GM12864 (cell line): ENCODE measurements around the gene TNFRSF11A.

Experiments used
- DNase-seq: peaks from one replicate; pipeline ENCODE4 v3.0.0-alpha.2; 2011; ENCODE audit warnings: low read depth
- H3K4me3 ChIP-seq: 2 replicates; pipeline ENCODE4 v1.5.1; 2011; ENCODE audit warnings: mild to moderate bottlenecking, low read depth, low read length, control low read depth
- TF ChIP-seq, protein P1 (sequence below): IDR thresholded peaks from 2 replicates; pipeline ENCODE4 v1.5.1; 2011; ENCODE audit warnings: low read depth, mild to moderate bottlenecking, moderate library complexity, low read length, control low read depth, inconsistent platforms; ENCODE audit errors: missing control alignments

TNFRSF11A gene

DNA sequence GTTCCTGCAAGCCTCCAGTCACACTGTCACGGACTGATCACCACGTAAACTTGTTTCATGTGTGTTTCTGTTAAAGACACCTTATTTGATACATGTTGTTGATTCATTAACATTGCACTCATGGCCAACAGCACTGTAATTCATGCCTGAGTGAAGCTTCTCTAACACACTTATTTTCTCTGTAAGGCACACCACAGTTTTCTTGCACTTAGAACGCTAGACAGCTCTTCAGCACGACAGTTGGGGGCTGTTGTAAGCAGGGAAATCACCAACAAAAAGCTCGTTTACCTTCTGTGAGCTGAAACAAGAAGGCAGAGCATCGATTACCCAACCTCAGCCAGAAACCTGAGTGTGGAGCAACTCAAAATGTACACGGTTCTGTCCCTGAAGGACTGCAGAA is 28.1 kb downstream of the TNFRSF11A start:
- DNase-seq = no peak
- TF ChIP-seq, protein P1, sequence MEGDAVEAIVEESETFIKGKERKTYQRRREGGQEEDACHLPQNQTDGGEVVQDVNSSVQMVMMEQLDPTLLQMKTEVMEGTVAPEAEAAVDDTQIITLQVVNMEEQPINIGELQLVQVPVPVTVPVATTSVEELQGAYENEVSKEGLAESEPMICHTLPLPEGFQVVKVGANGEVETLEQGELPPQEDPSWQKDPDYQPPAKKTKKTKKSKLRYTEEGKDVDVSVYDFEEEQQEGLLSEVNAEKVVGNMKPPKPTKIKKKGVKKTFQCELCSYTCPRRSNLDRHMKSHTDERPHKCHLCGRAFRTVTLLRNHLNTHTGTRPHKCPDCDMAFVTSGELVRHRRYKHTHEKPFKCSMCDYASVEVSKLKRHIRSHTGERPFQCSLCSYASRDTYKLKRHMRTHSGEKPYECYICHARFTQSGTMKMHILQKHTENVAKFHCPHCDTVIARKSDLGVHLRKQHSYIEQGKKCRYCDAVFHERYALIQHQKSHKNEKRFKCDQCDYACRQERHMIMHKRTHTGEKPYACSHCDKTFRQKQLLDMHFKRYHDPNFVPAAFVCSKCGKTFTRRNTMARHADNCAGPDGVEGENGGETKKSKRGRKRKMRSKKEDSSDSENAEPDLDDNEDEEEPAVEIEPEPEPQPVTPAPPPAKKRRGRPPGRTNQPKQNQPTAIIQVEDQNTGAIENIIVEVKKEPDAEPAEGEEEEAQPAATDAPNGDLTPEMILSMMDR = no peak
- no peak overlapping the region for H3K4me3 ChIP-seq

DNA sequence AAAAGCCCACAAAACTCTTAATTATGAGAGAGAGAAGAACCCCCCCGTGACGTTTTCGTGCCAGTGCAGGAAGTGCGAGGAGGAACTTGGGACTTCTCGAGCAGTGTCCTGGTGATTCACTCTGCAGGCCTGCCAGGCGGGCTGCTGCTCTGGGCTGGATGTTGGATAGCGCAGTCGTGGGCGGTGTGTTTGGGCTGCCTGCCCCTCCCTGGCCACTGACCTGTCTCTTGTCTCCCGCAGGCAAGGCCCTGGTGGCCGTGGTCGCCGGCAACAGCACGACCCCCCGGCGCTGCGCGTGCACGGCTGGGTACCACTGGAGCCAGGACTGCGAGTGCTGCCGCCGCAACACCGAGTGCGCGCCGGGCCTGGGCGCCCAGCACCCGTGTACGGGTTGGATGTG is 29.0 kb downstream of the TNFRSF11A start:
- TF ChIP-seq, protein P1 = no peak
- H3K4me3 ChIP-seq = no peak overlapping the region
- DNase-seq = no peak

DNA sequence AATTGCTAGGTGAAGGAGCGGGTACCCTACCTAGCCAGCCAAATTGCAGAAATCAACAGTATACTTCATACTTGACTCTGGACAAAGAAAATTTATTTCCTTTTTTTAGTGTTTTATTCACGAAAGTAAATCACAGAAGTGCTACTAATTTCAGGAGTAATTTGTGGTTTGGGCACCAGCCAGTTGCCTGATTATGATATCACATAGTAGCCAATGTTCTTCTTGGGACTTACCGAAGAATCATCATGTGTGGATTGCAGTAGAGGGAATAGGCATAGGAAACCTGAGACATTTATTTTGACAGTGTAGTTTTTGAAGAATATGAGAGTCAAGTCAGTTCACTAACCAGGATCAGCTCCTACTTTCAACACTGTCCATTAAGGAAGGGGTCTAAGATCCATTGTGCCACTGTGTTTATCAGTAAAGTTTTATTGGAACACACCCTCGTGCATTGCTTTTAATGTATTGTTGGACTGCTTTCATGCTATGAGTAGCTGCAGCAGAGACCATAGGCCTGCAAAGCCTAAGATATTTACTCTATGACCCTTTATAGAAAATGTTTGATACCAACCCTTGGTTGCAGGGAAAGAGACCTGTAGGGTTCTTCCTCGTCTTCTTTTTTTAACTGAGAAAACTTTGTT is 32.1 kb downstream of the TNFRSF11A start:
- no peak overlapping the region for H3K4me3 ChIP-seq
- TF ChIP-seq, protein P1 = no peak
- DNase-seq = no peak

DNA sequence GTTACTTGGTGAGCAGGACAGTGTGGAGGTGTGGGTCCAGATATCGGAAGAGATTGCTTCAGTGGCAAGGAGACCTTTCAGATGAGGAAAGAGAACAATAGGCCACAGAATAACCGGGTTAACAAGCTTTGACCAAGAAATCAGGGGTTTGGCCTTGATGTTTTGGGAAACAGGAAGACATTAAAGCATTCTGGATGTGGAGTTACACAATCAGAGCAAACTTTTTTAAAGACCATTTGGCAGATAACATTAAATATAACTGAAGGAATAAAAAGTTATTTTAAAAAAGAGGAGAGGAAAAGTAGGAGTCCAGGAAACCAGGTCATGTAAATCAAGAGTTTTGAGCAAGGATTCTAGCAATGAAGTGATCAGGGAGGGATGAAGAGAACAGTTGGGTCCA is 35.7 kb downstream of the TNFRSF11A start:
- TF ChIP-seq, protein P1 = no peak
- H3K4me3 ChIP-seq = no peak overlapping the region
- no peak for DNase-seq

DNA sequence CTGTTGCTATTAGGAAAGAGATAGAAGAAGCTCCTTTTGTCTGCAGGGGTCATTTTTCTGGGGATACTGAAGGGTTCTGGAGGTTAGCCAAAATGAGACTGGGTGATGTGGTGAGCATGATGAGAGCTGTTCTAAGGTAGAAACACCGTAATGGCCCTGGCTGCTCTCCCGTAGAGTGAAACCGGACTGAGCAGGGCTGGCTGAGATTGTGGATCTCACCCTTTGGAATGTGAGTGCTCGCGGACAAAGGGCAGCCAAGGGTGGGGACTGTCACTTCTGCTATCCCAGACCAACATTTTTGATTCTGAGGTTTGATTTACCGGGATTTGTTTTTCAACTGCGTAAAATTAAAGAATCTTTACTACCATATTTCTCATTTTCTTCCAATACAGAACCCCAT is 36.2 kb downstream of the TNFRSF11A start:
- DNase-seq = no peak
- H3K4me3 ChIP-seq = no peak overlapping the region
- TF ChIP-seq, protein P1 = no peak

DNA sequence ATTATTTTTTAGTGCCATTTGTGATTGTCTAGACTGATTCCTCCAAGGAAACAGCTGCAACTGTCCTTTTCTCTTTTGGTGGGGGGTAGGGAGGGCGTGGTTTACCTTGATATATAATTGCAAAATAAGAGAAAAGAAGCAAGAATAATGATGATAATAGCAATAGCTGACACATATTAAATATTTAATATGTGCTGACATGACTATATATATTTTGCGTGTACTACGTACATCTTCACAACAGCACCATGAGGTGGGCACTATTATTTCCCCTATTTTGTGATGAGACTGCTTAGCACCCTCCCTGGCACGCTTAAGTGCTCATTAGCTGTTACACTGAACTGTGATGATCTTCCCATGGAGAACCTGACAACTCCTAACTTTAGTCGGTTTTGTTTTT is 39.4 kb downstream of the TNFRSF11A start:
- DNase-seq = no peak
- H3K4me3 ChIP-seq = no peak overlapping the region
- TF ChIP-seq, protein P1 = no peak

DNA sequence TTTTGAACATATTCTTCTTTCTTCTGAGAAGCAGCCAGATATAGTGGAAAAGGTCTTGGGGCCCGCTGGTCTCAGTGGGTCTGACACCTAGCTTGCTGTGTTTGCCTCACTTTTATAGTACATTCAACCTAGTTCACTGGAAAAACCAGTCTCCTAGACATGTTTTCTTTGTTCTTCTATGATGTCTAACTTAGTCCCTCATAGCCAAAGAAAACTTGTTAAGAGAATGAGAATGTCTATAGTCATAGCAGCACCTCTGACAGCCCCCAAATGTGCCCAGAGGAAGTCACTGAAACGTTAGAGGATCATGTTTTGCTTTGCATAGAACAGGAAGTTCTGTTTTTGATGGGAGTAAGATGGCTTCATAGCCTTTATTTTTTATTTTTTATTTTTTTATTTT is 40.3 kb downstream of the TNFRSF11A start:
- no peak overlapping the region for H3K4me3 ChIP-seq
- no peak for DNase-seq
- TF ChIP-seq, protein P1 = no peak
